HG03039 (cell line): ENCODE data around the gene AKAP6.

ENCODE experiments used
- ATAC-seq: cut with Tn5 transposase; IDR thresholded peaks from one replicate; pipeline ENCODE4 v1.9.1; 2021; ENCODE audit warnings: mild to moderate bottlenecking, moderate library complexity; ENCODE audit not compliant: unreplicated experiment

AKAP6 gene

GRCh38 chr14:32727832-32728231 is 398.7 kb downstream of the AKAP6 start:
- ATAC-seq = no peak

- ATAC-seq = no peak
Observed at GRCh38 chr14:32728526-32728925, 399.4 kb downstream of the AKAP6 start.

GRCh38 chr14:32728976-32729375 is 399.9 kb downstream of the AKAP6 start:
- no peak for ATAC-seq

GRCh38 chr14:32731249-32731648 is 402.2 kb downstream of the AKAP6 start:
- no peak for ATAC-seq

GRCh38 chr14:32733015-32733414 is 403.9 kb downstream of the AKAP6 start:
- ATAC-seq = no peak

GRCh38 chr14:32734261-32734660 is 405.2 kb downstream of the AKAP6 start:
- no peak for ATAC-seq

- no peak for ATAC-seq
Observed at GRCh38 chr14:32737621-32738020, 408.5 kb downstream of the AKAP6 start.

GRCh38 chr14:32738206-32738871 is 409.2 kb downstream of the AKAP6 start:
- ATAC-seq = no peak

GRCh38 chr14:32744811-32745445 is 415.8 kb downstream of the AKAP6 start:
- ATAC-seq = no peak

- ATAC-seq = no peak
Observed at GRCh38 chr14:32754209-32754608, 425.1 kb downstream of the AKAP6 start.

- no peak for ATAC-seq
Observed at GRCh38 chr14:32756173-32756572, 427.1 kb downstream of the AKAP6 start.

- no peak for ATAC-seq
Observed at GRCh38 chr14:32756775-32757174, 427.7 kb downstream of the AKAP6 start.

- no peak for ATAC-seq
Observed at GRCh38 chr14:32757568-32757967, 428.5 kb downstream of the AKAP6 start.

GRCh38 chr14:32761381-32761968 is 432.4 kb downstream of the AKAP6 start:
- no peak for ATAC-seq

GRCh38 chr14:32762886-32763285 is 433.8 kb downstream of the AKAP6 start:
- ATAC-seq = no peak

GRCh38 chr14:32763673-32764072 is 434.6 kb downstream of the AKAP6 start:
- ATAC-seq = no peak

GRCh38 chr14:32764131-32764530 is 435.0 kb downstream of the AKAP6 start:
- ATAC-seq = no peak

GRCh38 chr14:32770422-32770821 is 441.3 kb downstream of the AKAP6 start:
- ATAC-seq = no peak

- no peak for ATAC-seq
Observed at GRCh38 chr14:32774214-32774613, 445.1 kb downstream of the AKAP6 start.

GRCh38 chr14:32779840-32780239 is 450.7 kb downstream of the AKAP6 start:
- ATAC-seq = no peak

GRCh38 chr14:32784405-32784804 is 455.3 kb downstream of the AKAP6 start:
- ATAC-seq = no peak

GRCh38 chr14:32785585-32785984 is 456.5 kb downstream of the AKAP6 start:
- ATAC-seq = no peak
